GM12864 (cell line): ENCODE measurements around the gene TMEM174.

Experiments used
- DNase-seq: peaks from one replicate; pipeline ENCODE4 v3.0.0-alpha.2; 2011; ENCODE audit warnings: low read depth
- H3K4me3 ChIP-seq: 2 replicates; pipeline ENCODE4 v1.5.1; 2011; ENCODE audit warnings: mild to moderate bottlenecking, low read depth, low read length, control low read depth
- TF ChIP-seq, protein P1 (sequence below): IDR thresholded peaks from 2 replicates; pipeline ENCODE4 v1.5.1; 2011; ENCODE audit warnings: low read depth, mild to moderate bottlenecking, moderate library complexity, low read length, control low read depth, inconsistent platforms; ENCODE audit errors: missing control alignments

TMEM174 gene, protein sequence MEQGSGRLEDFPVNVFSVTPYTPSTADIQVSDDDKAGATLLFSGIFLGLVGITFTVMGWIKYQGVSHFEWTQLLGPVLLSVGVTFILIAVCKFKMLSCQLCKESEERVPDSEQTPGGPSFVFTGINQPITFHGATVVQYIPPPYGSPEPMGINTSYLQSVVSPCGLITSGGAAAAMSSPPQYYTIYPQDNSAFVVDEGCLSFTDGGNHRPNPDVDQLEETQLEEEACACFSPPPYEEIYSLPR

DNA sequence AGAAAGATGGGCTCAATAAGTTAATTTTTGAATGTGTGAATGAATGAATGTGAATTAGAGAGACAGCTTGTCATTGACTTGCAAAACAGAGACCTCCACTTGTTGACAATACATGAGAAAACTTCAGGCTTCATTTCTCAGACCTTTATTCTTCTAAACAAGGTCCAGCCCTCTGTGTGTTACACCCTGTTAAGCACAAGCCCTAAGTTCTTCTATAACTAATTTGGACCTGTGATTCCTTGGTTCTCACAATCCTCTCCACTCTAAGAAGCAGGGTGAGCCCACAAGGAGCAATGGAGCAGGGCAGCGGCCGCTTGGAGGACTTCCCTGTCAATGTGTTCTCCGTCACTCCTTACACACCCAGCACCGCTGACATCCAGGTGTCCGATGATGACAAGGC is at the start of gene TMEM174:
TSS of gene TMEM174 (plus strand) at position 243 of the 400 bp plus-strand sequence. CDS start at position 294, 51 bp downstream.
- TF ChIP-seq, protein P1, sequence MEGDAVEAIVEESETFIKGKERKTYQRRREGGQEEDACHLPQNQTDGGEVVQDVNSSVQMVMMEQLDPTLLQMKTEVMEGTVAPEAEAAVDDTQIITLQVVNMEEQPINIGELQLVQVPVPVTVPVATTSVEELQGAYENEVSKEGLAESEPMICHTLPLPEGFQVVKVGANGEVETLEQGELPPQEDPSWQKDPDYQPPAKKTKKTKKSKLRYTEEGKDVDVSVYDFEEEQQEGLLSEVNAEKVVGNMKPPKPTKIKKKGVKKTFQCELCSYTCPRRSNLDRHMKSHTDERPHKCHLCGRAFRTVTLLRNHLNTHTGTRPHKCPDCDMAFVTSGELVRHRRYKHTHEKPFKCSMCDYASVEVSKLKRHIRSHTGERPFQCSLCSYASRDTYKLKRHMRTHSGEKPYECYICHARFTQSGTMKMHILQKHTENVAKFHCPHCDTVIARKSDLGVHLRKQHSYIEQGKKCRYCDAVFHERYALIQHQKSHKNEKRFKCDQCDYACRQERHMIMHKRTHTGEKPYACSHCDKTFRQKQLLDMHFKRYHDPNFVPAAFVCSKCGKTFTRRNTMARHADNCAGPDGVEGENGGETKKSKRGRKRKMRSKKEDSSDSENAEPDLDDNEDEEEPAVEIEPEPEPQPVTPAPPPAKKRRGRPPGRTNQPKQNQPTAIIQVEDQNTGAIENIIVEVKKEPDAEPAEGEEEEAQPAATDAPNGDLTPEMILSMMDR, result no peak
- DNase-seq, result no peak
- H3K4me3 ChIP-seq, result no peak within 1 kb of the TSS

DNA sequence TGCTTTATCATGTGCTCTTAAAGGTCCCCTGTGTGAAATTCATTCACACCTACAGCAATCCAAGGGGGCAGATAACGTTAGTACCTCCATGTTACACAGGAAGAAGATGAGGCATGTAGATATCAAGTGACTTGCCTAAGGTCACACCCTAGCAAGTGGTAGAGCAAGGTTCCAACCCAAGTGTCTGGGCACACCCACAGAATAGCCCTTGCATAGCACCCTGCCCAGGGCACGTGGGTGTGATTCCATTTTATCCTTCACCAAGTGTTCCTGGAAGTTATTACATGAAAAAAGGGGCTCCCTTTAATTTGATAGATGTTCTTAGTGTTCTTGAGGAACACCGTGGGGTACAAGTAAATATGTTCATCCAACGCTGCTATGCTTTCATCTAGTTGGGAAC is 47.7 kb upstream of the TMEM174 start:
- TF ChIP-seq, protein P1, result no peak
- no peak overlapping the region for H3K4me3 ChIP-seq
- no peak for DNase-seq

DNA sequence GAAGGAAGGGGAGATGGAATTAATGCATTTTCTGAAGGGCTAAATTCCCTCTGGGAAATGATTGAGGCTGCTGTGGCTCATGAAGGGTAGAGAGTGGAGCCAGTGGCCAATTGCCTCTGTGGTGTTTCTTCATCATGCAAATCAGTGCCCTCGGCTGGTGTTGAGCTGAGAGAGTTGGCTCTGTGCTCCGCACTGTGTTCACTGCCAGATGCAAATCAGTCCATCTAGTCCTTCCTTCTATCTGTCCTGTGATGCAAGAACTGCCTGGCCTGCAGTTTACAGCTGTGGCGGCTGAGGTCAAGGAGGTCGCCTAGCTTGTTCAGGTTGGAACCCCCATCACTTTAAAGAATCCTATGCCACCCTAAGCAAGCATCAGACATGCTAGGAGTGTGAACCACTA is 46.6 kb upstream of the TMEM174 start:
- H3K4me3 ChIP-seq, result no peak overlapping the region
- DNase-seq, result no peak
- TF ChIP-seq, protein P1, result no peak

DNA sequence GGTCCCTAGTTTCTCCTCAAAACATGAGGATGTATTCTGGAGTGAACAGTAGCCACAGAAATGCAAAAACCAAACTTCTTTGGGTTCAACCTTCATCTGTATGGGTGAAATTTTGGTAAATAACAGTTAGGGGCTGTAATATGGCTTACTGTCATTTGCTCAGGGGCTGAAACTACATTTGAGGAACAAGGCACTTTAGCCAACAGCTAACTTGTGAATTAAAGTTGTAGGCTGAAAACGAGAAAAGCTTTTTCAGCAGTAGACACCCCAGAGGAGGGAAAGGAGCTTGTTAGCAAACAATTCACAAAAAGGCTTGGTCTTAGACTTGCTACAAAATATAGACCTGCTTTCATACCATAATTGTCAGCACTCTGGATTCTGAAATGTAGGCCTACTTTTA is 46.0 kb upstream of the TMEM174 start:
- no peak for DNase-seq
- H3K4me3 ChIP-seq, result no peak overlapping the region
- TF ChIP-seq, protein P1, result no peak

DNA sequence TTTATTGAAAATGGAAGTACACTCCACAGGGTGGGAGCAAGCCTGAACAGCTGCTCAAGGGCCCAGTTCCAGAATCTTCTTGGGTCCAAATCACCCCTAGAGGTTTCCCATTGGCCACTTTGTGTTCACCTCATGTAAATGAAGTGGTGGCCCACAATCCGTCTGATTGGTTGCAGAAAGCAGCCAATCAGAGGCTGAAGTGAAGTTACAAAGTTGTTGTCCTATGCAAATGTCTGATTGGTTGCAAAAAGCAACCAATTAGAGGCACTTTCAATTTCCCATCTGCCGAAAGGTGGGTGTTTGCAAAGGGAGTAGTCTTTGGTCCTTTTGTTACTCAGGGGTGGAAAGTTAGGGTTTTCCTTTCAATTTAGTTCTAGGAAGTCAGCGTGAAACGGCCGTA is 43.9 kb upstream of the TMEM174 start:
- TF ChIP-seq, protein P1, result no peak
- no peak overlapping the region for H3K4me3 ChIP-seq
- no peak for DNase-seq

DNA sequence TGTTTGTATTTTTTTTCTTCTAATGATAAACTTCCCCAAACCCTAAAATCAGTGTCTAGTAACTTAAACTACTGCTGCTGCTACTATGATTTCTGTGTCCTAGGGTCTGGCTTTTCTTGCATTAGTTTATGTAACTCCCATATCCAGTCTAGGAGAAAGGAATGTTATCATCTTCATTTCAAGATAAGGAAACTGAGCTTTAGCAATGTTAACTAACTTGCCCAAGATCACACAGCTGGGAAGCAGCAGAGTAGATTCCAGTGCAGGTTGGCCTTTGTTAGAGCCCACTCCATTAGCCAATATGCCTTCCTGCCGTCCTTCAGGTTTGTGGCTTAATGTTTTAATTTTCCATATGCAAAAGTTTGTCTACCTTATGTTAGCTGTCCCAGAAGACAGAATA is 42.2 kb upstream of the TMEM174 start:
- TF ChIP-seq, protein P1, result no peak
- H3K4me3 ChIP-seq, result no peak overlapping the region
- DNase-seq, result no peak
